ELF-1 (cell line): ENCODE results near the gene LCT.
"Not testable (repeated sequence)": the region's sequence is repeated elsewhere in the genome, so short reads cannot be mapped to it uniquely, and the experiment has no call there.

ENCODE experiments used
- DNase-seq: peaks from one replicate; pipeline ENCODE4 v3.0.0-alpha.2; 2016; ENCODE audit warnings: low read depth, low spot score

Gene LCT

DNA sequence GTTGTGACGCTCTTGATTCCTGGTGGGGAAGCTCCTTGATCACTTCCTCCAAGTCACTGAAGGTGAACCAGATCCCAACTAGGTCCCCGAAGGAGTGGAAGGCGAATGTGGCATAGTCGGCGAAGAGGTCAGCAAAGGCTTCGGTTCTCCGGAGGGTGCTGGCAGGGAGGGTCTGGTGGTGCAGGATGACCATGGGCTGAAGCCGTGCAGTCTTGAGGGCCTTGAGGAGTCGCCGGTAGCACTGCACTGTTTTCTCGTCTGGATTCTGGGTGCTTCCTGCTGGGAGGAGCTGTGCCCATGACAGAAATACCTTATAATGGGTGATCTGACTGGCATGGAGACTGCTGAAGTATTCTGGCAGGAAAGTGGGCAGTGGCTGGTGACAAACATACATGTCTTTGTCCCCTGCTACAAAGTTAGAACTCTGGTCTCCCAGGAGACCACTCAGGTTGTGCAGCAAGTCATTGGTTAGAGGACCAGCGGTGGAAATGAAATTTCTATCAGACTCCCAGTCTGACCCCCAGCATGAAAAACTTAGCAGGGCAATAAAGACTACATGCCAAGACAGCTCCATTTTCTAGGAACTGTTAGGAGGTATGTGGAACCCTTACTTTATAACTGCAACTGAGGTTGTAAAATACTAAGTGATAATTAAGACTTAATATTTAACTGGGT is at the start of gene LCT:
LCT (minus strand) TSS at position 589 of the 675 bp plus-strand sequence; CDS start at position 574, 15 bp downstream.
- DNase-seq = no peak

DNA sequence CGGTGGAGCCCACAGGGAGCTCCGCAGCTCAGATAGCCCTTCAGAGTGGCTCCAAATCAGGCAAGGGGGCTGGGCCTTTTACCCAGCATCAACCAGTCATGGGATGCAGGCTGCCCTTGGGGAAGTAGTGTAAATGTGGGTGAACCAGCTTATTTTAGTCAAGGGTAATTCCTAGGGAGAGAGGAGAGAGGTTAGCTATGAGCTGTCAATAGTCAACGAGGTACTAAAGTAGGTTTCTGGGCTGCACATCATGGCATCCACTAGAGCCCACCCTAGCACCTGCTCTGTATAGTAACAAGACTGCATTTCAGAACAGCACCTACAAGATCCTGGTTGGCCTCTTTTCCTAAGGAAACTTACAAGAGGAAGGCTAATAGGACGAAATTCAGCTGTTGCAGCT is 48.7 kb upstream of the LCT start:
- no peak for DNase-seq

DNA sequence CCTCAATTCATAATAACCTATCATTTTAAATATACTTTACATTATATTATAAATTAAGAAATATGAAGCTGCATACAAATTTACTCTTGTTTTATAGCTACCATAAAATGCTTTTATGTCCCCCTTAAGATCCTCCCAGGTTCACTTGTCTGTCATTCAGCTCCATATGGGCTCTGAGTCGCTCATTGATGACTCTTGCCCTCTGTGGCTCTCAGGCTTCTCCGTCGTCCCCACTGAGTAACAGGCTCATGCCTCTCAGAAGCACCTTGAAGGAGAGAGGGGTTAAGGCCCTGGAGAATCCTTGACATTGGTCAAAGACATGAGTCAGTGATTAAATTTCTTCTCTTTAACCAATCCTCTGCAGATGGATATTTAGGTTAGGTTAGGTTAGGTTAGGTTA is 45.4 kb upstream of the LCT start:
- DNase-seq = no peak

DNA sequence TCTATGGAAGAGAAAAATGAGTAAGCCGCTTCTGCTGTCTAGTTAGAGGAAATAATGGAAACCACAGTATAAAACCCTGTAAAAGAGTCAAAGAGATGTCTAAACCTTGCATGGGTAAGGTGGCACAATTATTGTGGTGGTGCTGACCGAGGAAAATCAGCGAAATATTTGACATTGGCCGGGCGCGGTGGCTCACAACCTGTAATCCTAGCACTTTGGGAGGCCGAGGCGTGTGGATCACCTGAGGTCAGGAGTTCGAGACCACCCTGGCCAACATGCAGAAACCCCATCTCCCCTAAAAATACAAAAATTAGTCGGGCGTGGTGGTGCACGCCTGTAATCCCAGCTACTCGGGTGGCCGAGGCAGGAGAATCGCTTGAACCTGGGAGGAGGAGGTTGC is 39.8 kb upstream of the LCT start:
- DNase-seq = not testable (repeated sequence)

DNA sequence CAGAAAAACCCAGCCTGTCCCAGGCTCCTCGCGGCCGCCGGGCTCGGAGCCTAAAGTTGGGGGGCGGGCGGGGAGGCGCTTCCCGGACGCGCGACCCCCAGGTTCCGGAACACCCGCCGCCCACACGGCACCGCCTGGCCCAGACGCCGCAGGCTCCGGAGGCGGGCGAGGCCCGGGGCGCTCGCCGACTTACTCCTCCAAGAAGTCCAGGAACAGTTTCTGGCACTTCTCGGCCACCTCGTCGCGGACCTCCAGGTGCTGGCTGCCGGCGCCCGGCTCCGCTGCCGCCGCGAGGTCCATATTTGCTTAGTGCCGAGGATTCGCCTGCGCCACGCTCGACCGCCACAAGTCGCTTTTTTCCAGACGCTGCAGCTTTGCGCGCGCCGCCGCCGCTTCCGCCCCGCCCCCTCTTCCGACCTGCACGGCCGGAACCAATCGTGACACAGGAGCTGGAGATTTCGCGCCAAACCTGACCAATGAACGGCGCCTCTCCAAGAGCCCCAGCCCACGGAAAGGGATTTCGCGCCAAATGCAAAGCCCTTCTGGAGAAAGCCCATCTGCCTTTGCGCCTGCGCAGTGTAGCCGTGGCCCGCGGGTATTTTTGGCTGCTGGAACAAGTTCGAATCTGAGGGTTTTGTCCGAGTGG is 39.2 kb upstream of the LCT start, which contains the start of gene MCM6:
MCM6 (minus strand) TSS at position 378 of the 646 bp plus-strand sequence; CDS start at position 300, 78 bp downstream.
- DNase-seq = peak; percentile 99

DNA sequence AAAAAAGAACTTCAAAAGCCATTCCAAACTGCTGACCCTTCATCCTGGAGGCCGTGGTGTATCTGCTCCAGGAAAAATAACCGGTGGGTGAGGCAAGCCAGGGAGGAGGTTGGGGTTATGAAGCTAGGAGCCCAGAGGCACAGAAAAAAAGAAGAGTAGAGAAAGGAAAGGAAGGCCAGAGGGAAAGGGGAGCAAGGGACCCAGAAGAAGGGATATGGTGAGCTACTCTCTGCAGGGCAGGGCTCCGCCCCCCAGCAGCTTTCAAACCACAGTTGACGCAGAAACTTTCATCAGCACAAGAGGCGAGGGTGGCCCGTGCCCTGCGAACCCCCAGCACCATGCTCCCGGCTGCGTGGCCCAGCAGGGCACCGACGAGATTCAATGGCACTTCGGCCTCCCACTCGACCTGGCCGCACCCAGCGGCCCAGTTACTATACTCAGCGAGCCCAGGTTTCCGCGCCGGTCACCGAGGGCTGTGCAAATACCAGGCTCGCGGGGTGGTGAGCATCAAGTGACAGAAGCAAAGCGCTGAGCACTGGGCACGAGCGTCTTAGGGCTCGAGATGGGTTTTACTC is 38.6 kb upstream of the LCT start:
- DNase-seq = peak; percentile 74

DNA sequence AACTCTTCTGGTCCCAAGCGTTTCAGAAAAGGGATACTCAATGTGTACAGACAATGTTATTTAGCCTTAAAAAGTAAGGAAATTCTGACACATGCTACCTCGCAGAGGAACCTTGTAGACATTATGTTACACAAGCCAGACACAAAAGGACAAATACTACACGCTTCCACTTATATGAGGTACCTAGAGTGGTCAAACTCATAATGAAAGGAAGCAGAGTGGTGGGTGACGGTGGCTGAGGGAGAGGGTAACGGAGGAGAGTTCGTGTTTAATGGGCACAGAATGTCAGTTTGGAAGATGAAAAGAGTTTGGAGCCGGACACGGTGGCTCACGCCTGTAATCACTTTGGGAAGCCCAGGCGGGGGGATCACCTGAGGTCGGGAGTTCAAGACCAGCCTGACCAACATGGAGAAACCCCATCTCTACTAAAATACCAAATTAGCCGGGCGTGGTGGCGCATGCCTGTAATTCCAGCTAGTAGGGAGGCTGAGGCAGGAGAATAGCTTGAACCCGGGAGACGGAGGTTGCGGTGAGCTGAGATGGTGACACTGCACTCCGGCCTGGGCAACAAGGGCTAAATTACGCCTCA is 37.9 kb upstream of the LCT start:
- peak; percentile 24 for DNase-seq

DNA sequence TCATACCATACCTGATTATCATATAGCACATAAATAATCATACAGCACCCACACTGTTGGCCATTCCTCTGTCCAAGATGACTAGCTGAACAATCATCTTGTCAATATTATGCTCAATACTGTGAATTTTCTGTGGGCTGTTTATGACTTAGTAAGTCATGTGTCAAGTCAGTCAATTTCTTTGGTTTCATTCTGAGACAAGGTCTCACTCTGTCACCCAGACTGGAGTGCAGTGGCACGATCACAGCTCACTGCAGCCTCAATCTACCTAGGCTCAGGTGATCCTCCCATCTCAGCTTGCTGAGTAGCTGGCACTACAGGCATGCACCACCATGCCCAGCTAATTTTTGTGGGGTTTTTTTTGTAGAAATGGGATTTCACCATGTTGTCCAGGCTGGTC is 33.6 kb upstream of the LCT start:
- DNase-seq = no peak

DNA sequence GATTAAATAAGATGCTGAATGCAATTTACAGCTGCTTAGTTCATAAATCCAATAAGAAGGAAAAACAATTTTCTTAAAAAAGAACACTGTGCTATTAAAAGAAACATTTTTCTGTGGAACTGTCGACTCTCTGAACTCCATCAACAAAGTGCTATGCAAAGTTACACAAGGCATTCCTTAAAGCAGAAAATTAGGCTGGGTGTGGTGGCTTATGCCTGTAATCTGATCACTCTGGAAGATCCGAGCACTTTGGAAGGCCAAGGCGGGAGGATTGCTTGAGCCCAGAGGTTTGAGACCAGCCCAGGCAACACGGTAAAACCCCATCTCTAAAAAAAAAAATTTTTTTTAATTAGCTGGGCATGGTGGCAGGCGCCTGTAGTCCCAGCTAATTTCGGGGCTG is 26.2 kb upstream of the LCT start:
- DNase-seq = no peak

DNA sequence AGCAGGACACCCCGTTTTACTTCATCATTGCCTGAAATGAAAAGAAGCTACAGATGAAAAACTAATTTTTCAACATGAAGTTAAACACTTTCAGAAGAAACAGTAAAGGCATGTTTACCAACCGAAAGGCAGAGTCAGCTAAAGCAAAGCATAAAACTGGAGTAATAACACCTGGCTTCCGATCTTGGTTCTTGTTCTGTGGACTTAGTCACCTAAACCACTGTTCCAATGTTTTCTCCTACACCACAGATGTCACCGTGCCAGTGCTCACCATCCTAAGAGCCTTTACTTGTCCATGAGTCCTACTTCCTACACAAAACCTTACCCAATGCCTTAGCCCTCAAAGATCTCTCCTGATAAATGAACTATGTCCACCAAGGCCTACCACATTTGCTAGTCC is 25.7 kb upstream of the LCT start:
- no peak for DNase-seq

DNA sequence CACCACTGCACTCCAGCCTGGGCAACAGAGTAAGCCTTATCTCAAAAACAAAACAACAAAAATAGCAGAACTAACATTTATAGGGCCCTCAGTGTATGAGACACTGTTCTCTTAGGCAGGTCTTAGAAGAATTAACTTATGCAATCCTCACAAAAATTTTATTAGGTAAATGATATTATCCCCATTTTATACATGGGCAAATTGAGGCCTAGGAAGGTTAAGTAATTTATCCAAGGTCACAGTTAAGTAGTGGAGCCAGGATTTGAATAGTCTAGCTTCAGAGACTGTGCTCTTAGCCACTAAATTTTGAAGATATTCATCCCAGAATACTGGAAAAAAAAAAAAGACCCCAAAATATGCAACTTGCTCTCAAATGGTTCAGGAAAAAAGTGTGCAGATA is 16.4 kb upstream of the LCT start:
- no peak for DNase-seq

DNA sequence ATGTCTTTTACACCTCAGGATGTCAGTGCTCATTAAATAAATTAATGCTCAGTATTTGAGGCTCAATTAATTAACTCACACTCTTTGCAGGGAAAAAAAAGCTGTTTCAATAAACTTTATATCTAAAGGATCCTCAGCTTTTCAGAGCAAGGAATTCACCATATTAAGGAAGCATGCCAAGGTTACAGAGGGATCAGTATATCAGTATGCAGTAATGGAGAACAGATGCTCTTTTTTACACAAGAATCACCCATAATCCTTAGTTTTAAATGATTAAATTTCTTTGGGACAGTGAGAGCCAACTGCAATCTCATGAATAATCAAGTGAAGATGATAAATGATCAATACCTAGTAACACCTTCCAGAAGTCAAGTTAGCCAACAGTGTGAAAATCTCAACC is 14.9 kb upstream of the LCT start:
- DNase-seq = no peak

DNA sequence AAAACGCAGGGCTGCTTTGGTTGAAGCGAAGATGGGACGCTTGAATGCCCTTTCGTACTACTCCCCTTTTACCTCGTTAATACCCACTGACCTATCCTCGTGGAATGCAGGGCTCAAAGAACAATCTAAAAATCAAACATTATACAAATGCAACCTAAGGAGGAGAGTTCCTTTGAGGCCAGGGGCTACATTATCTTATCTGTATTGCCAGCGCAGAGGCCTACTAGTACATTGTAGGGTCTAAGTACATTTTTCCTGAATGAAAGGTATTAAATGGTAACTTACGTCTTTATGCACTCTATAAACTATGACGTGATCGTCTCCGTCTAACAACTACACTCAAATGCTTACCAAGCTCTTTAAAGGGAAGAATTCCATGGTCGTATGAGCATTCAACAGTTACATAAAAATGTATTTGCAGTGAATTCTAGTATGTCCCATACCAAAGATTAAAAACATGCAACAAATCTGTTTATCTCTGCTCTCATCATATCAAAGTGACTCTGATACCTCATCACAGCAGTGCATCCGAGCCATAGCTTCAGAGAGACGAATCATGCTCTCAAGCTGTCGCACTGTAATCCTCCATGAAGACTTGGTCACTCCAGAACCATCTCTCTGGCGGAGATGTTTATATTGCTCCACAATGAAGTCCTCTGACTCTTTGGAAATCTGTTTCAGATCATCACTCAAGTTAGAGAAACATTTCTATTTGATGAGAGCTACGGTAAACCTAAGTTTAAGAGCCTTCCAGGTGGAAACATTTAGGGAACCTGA is 14.1 kb upstream of the LCT start:
- DNase-seq = no peak

DNA sequence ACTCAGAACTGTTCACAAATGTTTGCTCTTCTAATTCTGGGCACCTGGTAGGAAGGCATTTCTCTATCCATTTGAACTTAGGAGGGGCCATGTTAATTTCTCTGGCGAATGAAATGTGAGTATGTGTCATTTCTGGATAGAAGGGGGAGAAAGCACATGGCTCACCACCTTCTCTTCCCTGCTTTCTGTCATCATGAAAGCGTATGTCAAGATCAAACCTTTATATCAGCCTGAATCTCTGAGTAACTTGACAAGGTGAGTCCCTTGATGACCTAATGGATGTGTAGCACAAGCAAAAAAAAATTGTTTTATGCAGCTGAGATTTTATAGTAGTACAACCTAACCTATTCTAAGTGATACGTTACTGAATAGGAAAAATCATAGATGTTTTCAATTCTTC is 12.1 kb upstream of the LCT start:
- no peak for DNase-seq

DNA sequence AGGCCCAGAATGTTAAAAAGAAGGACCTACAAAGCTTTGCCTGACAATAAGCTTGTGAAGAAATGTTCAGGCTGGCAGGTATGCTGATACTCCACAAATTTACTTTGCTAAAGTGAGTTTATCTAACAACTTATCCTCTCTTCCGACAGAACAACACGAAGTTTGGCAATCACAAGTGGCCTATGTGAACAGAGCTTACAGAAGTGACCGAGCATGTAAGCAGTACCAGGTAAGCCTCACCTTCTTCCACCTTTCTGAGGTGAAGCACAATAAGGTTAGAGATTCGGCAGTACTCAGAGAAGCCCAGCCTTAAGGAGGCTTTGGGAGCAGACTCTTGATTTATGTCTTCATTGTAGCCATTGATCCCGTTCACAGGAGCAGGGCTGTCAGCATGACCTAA is 9.0 kb upstream of the LCT start:
- no peak for DNase-seq

DNA sequence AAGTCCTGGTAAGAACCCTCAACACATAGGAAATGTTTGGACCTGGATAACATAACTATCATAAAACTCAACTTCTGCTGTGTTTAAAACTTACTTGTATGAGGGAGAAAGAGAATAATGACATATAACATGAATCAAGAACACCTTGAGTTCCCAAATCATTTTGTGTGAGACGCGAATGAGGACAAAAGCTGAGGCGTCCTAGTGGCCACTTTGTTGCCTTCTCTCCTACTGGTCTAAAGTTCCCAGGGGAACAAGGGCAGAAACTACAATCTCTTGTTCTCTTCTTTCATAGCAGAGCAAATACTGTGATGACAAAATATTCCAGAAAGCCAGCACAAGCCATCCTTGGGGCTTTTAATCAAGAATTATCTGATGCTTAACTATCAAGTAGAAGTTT is 8.3 kb upstream of the LCT start:
- no peak for DNase-seq

DNA sequence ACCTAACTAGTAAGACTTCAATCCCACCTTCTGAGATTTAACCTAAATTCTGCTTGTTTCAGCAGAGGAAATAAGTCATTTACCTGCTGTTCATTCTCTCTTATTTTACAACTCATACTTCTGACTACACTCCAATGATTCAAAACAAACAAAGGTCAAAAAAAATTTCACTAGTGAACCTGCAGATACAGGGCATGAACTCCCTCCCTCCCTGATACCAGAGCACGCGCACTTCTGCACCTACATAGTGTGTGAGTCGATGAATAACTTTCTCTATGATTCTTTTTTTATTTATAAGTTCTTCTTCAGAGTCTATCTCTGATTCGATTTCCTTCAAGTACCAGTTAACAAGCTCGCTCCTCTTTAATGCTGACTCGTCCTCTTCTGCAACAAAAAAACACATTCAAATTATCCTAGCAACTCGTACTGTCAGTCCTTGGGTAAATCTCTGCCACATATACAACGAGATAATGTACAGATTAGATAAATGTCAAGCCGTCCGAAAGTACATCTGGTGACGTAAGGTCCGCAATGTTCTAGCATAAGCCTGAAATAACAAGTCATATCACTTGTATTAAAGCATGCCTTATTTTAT is 7.4 kb upstream of the LCT start:
- no peak for DNase-seq

DNA sequence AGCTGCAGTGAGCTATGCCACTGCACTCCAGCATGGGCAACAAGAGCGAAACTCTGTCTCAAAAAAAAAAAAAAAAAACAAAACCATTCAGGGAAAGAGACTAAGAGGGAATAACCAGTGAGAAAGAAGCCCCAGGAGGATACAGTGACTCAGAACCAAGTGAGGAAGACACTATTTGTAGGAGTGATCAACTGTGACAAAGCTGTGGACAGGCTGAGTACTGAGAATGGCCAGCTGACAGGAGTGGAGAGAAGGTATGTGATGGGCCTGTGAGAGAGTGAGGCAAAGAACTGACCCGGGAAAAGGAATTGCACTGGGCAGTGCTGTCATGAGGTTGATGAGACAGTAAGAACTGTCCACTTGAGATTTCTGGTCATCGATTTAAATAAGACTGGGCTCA is 6.7 kb upstream of the LCT start:
- no peak for DNase-seq

DNA sequence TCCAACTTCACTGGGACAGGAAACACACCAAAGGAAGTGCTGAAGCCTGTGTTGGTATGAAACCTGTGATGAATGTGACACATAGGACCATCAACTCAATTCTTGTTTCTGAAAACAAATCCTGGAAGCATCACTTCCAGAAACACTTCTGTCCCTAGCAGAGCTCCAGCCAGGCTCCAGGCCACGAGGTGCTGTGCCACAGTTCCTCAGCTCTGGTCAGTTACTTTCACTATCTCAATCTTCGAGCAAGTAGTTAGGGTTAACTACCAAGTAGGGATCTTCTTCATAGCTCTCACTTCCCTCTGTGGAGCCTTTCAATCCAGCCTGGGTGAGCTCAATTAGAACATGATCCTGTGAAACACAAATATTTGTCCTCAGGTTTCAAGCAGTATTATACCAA is 3.6 kb upstream of the LCT start:
- DNase-seq = no peak

DNA sequence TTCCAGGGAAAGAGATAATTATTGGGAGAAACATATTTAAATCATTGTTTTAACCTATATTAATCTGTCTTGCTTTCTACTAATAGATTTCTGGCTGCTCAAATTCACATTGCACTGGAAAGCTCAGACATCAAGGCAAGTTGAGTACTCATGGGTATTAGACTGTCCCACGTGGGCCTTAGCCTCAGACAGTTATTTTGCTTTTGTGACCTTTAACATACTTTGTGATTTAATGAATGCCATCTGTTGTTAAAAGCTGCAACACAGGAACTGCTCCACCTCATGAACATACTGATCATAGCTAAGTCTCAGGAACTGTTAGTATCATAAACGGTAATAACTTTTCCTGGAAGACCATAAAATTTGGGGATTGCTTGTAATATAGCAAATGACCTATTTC is 2.7 kb upstream of the LCT start:
- DNase-seq = no peak

DNA sequence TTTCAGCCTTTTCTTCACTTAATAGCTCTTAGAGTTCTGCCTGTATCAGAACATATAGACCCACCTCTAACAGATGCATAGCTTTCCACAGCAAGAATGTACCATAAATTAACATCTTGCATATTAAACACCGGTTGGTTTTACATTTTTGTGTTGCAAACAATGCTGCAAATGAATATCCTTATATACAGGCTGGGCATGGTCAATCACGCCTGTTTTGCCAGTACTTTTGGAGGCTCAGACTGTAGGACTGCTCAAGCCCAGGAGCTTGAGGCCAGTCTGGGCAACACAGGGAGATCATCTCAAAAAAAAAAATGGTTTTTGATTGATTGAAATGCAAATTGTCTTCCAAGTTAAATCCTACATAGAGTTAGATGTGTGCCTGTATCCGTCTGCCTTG is 1.5 kb upstream of the LCT start:
- no peak for DNase-seq

DNA sequence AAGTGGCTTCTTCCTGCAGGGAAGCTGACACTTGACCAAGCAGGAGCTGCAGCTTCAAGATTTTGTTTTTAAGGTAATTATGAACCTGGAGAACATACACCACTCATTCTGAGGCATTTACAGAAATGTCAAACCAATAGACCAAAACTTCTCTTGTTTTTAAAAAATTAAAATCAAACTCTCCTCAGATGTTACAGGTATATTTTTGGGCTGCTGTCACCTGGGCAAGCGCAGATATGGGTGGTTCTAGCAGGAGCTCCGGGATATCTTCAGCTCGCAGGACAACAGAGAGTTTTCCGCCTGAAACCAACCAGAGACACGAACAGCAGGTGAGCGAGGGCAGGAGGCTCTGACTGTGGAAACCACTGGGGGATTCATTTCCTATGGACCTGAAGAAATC is 4.1 kb downstream of the LCT start:
- DNase-seq = no peak
